DND-41 (cell line): ENCODE results near the gene CCDC81.
A peak's percentile ranks its signal among the peaks of the same experiment; 100 is the strongest.

Source experiments
- ATAC-seq: fragments of 200-7000 bp; cut with Tn5 transposase; 3 replicates; pipeline ENCODE4 v1.9.1; 2021; ENCODE audit warnings: low read depth; ENCODE audit not compliant: insufficient read depth
- DNase-seq: peaks from one replicate; pipeline ENCODE4 v3.0.0-alpha.2; 2020
- H2AFZ ChIP-seq: 2 replicates; pipeline ENCODE4 v1.6.0; 2012; ENCODE audit warnings: low read depth, low read length
- H3K27ac ChIP-seq: 2 replicates; pipeline ENCODE4 v1.5.1; 2012; ENCODE audit warnings: low read length, inconsistent platforms
- H3K27me3 ChIP-seq: fragments of 200-600 bp; sonication (generic); 2 replicates; pipeline ENCODE4 v1.6.0; 2012; ENCODE audit warnings: low read length, mild to moderate bottlenecking, inconsistent platforms; ENCODE audit not compliant: insufficient read depth, poor library complexity
- H3K36me3 ChIP-seq: 2 replicates; pipeline ENCODE4 v1.5.1; 2012; ENCODE audit warnings: low read length, inconsistent platforms; ENCODE audit not compliant: insufficient read depth
- H3K4me1 ChIP-seq: 2 replicates; pipeline ENCODE4 v1.5.1; 2012; ENCODE audit warnings: mild to moderate bottlenecking, low read length; ENCODE audit not compliant: insufficient read depth
- H3K4me2 ChIP-seq: 2 replicates; pipeline ENCODE4 v1.6.0; 2012; ENCODE audit warnings: mild to moderate bottlenecking, moderate library complexity, low read length, inconsistent platforms; ENCODE audit not compliant: insufficient read depth
- H3K4me3 ChIP-seq, 2 experiments: fragments of 200-600 bp in 1 of 2; shearing (Covaris generic) in 1 of 2; 2 replicates each; pipeline ENCODE4 v1.5.1; 2012 to 2016; ENCODE audit warnings: inconsistent platforms in 2 of 2, low read length in 2 of 2, mild to moderate bottlenecking in 2 of 2, low read depth in 1 of 2, moderate library complexity in 1 of 2
- H3K79me2 ChIP-seq: 2 replicates; pipeline ENCODE4 v1.6.0; 2012; ENCODE audit warnings: low read length, inconsistent platforms; ENCODE audit not compliant: insufficient read depth
- H3K9ac ChIP-seq: 2 replicates; pipeline ENCODE4 v1.6.0; 2012; ENCODE audit warnings: low read depth, mild to moderate bottlenecking, inconsistent platforms, low read length, moderate library complexity
- H3K9me3 ChIP-seq: 2 replicates; pipeline ENCODE4 v1.5.1; 2012; ENCODE audit warnings: low read length, moderate library complexity, mild to moderate bottlenecking, inconsistent platforms; ENCODE audit not compliant: insufficient read depth, severe bottlenecking
- H4K20me1 ChIP-seq: 2 replicates; pipeline ENCODE4 v1.6.0; 2012; ENCODE audit warnings: low read length; ENCODE audit not compliant: insufficient read depth
- CTCF ChIP-seq: IDR thresholded peaks from 2 replicates; pipeline ENCODE4 v1.5.1; 2012; ENCODE audit warnings: borderline replicate concordance, low read length, moderate library complexity, mild to moderate bottlenecking; ENCODE audit not compliant: poor library complexity, severe bottlenecking; ENCODE audit errors: extremely low read depth
- EZH2 ChIP-seq: IDR thresholded peaks from 3 replicates; pipeline ENCODE4 v1.6.1; 2012; ENCODE audit warnings: borderline replicate concordance, low read depth, mild to moderate bottlenecking, moderate library complexity, low read length, inconsistent platforms; ENCODE audit not compliant: severe bottlenecking

Gene CCDC81

GRCh38 chr11:86418106-86418505, 43.4 kb downstream of the CCDC81 start:
- Histone ChIP-seq H3K4me2 (no peak overlapping the region), H4K20me1 (no peaks in the 10 kb centered on the region), H3K36me3 (no peaks in the 10 kb centered on the region), H3K27me3 (no peaks in the 10 kb centered on the region), H3K27ac (no peak overlapping the region), H3K79me2 (no peaks in the 10 kb centered on the region), H2AFZ (no peak overlapping the region), H3K4me1 (no peaks in the 10 kb centered on the region), H3K9me3 (no peaks in the 10 kb centered on the region), H3K4me3 (no peak overlapping the region), H3K9ac (no peak overlapping the region)
- ATAC-seq: no peak
- TF ChIP-seq CTCF: no peak
- TF ChIP-seq EZH2: no peak
- no peak for DNase-seq

- no peaks in the 10 kb centered on the region for H3K27me3 ChIP-seq
- H3K4me2 ChIP-seq: no peak overlapping the region
Measured at GRCh38 chr11:86418513-86418912, 43.8 kb downstream of the CCDC81 start.

GRCh38 chr11:86418917-86419316, 44.2 kb downstream of the CCDC81 start:
- H3K79me2 ChIP-seq: no peaks in the 10 kb centered on the region
- ATAC-seq: no peak; the same call in 2 of the 3 replicates
- H3K9ac ChIP-seq: no peak overlapping the region
- no peak for TF ChIP-seq EZH2
- peak; percentile 33 for TF ChIP-seq CTCF
- H3K9me3 ChIP-seq: no peaks in the 10 kb centered on the region
- no peaks in the 10 kb centered on the region for H3K4me1 ChIP-seq
- no peak overlapping the region for H2AFZ ChIP-seq
- H4K20me1 ChIP-seq: no peaks in the 10 kb centered on the region
- DNase-seq: no peak
- no peaks in the 10 kb centered on the region for H3K27me3 ChIP-seq
- H3K36me3 ChIP-seq: no peaks in the 10 kb centered on the region
- no peak overlapping the region for H3K27ac ChIP-seq
- no peak overlapping the region for H3K4me3 ChIP-seq
- H3K4me2 ChIP-seq: no peak overlapping the region

More at GRCh38 chr11:86418513-86418912, 43.8 kb downstream of the CCDC81 start:
- H3K4me1 ChIP-seq: no peaks in the 10 kb centered on the region
- H3K36me3 ChIP-seq: no peaks in the 10 kb centered on the region
- H2AFZ ChIP-seq: no peak overlapping the region
- H4K20me1 ChIP-seq: no peaks in the 10 kb centered on the region
- H3K4me3 ChIP-seq: no peak overlapping the region
- no peak overlapping the region for H3K27ac ChIP-seq
- no peak overlapping the region for H3K9ac ChIP-seq
- no peaks in the 10 kb centered on the region for H3K9me3 ChIP-seq
- DNase-seq (no peak), ATAC-seq (no peak)
- TF ChIP-seq EZH2 (no peak), CTCF (no peak)
- no peaks in the 10 kb centered on the region for H3K79me2 ChIP-seq

- Histone ChIP-seq H3K4me1 (no peaks in the 10 kb centered on the region), H3K4me2 (no peak overlapping the region), H2AFZ (no peak overlapping the region), H3K36me3 (no peaks in the 10 kb centered on the region), H3K4me3 (no peak overlapping the region), H3K79me2 (no peaks in the 10 kb centered on the region), H3K27me3 (no peaks in the 10 kb centered on the region), H4K20me1 (no peaks in the 10 kb centered on the region), H3K9me3 (no peaks in the 10 kb centered on the region), H3K9ac (no peak overlapping the region), H3K27ac (no peak overlapping the region)
- DNase-seq (no peak), ATAC-seq (no peak)
- TF ChIP-seq EZH2: no peak
- TF ChIP-seq CTCF: no peak
Measured at GRCh38 chr11:86421946-86422345, 47.3 kb downstream of the CCDC81 start.
